IMR-90 (cell line): ENCODE data around the gene ANO7. TPM values are rescaled to one million over a fixed set of nuclear protein-coding genes. Genes with fewer than 3 reads are reported as not detected.
A peak's percentile ranks its signal among the peaks of the same experiment; 100 is the strongest.

Experiments used
- ATAC-seq: fragments of 200-7000 bp; cut with Tn5 transposase; 2 replicates; pipeline ENCODE4 v1.9.1; 2020; ENCODE audit warnings: low read depth, mild to moderate bottlenecking, moderate library complexity
- BruUV-seq: library from RNA; stranded (reverse); fragments of 400-500 nt; replicated peaks from 2 replicates; lab custom pipeline; 2021; lab: Mats Ljungman, UMichigan
- CTCF ChIA-PET: fragments of 300-600 bp; formaldehyde crosslinking; extraction: SDS; loops from one replicate; lab custom pipeline; 2021; ENCODE audit warnings: antibody characterized with exemption; lab: Yijun Ruan, JAX
- POLR2A ChIA-PET: fragments of 300-600 bp; sonication (Branson Sonifier 250); formaldehyde crosslinking; loops from one replicate; lab custom pipeline; 2022; ENCODE audit warnings: antibody characterized with exemption; ENCODE audit not compliant: unreplicated experiment; lab: Charles Lee
- DNase-seq: peaks from one replicate; pipeline ENCODE4 v3.0.0; 2013
- H2AFZ ChIP-seq: replicated peaks from 2 replicates; pipeline ENCODE3; 2013; ENCODE audit warnings: low read length, mild to moderate bottlenecking; ENCODE audit not compliant: poor library complexity
- H2AK5ac ChIP-seq: 2 replicates; pipeline ENCODE4 v1.6.1; 2013; ENCODE audit warnings: low read depth, low read length, inconsistent platforms
- H2AK9ac ChIP-seq: replicated peaks from 2 replicates; pipeline ENCODE3; 2013; ENCODE audit warnings: mild to moderate bottlenecking, low read depth, low read length, moderate library complexity; ENCODE audit not compliant: poor library complexity
- H2BK120ac ChIP-seq: 2 replicates; pipeline ENCODE4 v1.6.1; 2013; ENCODE audit warnings: low read depth, low read length, inconsistent platforms
- H2BK15ac ChIP-seq: 3 replicates; pipeline ENCODE4 v1.6.1; 2013; ENCODE audit warnings: low read depth, low read length, inconsistent platforms
- H2BK20ac ChIP-seq: 2 replicates; pipeline ENCODE4 v1.6.1; 2013; ENCODE audit warnings: low read depth, mild to moderate bottlenecking, inconsistent platforms, low read length, moderate library complexity
- H2BK5ac ChIP-seq: 2 replicates; pipeline ENCODE4 v1.6.1; 2013; ENCODE audit warnings: mild to moderate bottlenecking, low read depth, low read length, inconsistent platforms; ENCODE audit not compliant: poor library complexity, severe bottlenecking
- H3K14ac ChIP-seq: replicated peaks from 2 replicates; pipeline ENCODE4 v1.6.1; 2013; ENCODE audit warnings: low read depth, low read length, inconsistent platforms
- H3K18ac ChIP-seq: 2 replicates; pipeline ENCODE4 v1.6.1; 2013; ENCODE audit warnings: low read depth, low read length, control low read depth
- H3K23ac ChIP-seq: 2 replicates; pipeline ENCODE4 v1.6.1; 2013; ENCODE audit warnings: low read depth, low read length, inconsistent platforms
- H3K27ac ChIP-seq: 2 replicates; pipeline ENCODE4 v1.5.1; 2013; ENCODE audit warnings: mild to moderate bottlenecking, control low read depth, low read length; ENCODE audit not compliant: insufficient read depth
- H3K27me3 ChIP-seq: 2 replicates; pipeline ENCODE4 v1.6.1; 2013; ENCODE audit warnings: low read length; ENCODE audit not compliant: control insufficient read depth, insufficient read depth
- H3K36me3 ChIP-seq: 2 replicates; pipeline ENCODE4 v1.6.1; 2013; ENCODE audit warnings: low read length, mixed read lengths; ENCODE audit not compliant: control insufficient read depth, insufficient read depth
- H3K4ac ChIP-seq: 2 replicates; pipeline ENCODE4 v1.6.1; 2013; ENCODE audit warnings: low read depth, low read length, inconsistent platforms
- H3K4me1 ChIP-seq: 2 replicates; pipeline ENCODE4 v1.6.1; 2013; ENCODE audit warnings: low read length, mixed read lengths; ENCODE audit not compliant: control insufficient read depth, insufficient read depth
- H3K4me2 ChIP-seq: 2 replicates; pipeline ENCODE4 v1.6.1; 2013; ENCODE audit warnings: low read depth, mild to moderate bottlenecking, control low read depth, low read length, moderate library complexity
- H3K4me3 ChIP-seq: 2 replicates; pipeline ENCODE4 v1.5.1; 2013; ENCODE audit warnings: low read depth, mild to moderate bottlenecking, control low read depth, low read length, moderate library complexity; ENCODE audit not compliant: insufficient read depth
- H3K56ac ChIP-seq: 2 replicates; pipeline ENCODE4 v1.6.1; 2013; ENCODE audit warnings: low read length, inconsistent platforms; ENCODE audit not compliant: insufficient read depth; ENCODE audit errors: extremely low read depth
- H3K79me1 ChIP-seq, 2 experiments: 2 replicates each; pipeline ENCODE4 v1.6.1; 2013; ENCODE audit warnings: low read length in 2 of 2, inconsistent platforms in 1 of 2, low read depth in 1 of 2
- H3K9ac ChIP-seq: 2 replicates; pipeline ENCODE4 v1.6.1; 2013; ENCODE audit warnings: low read depth, low read length, control low read depth
- H3K9me1 ChIP-seq: 2 replicates; pipeline ENCODE4 v1.6.1; 2013; ENCODE audit warnings: low read length, inconsistent platforms; ENCODE audit not compliant: insufficient read depth
- H3K9me3 ChIP-seq: 2 replicates; pipeline ENCODE4 v1.6.1; 2013; ENCODE audit warnings: low read length; ENCODE audit not compliant: control insufficient read depth, insufficient read depth
- H4K20me1 ChIP-seq: 2 replicates; pipeline ENCODE4 v1.6.1; 2013; ENCODE audit warnings: low read length, inconsistent platforms; ENCODE audit not compliant: insufficient read depth
- H4K5ac ChIP-seq: 2 replicates; pipeline ENCODE4 v1.6.1; 2013; ENCODE audit warnings: mild to moderate bottlenecking, low read depth, low read length, control low read depth
- H4K8ac ChIP-seq, 2 experiments: 2 replicates each; pipeline ENCODE4 v1.6.1; 2013; ENCODE audit warnings: low read depth in 2 of 2, low read length in 2 of 2, control low read depth in 1 of 2, inconsistent platforms in 1 of 2
- H4K91ac ChIP-seq: 2 replicates; pipeline ENCODE4 v1.6.1; 2013; ENCODE audit warnings: low read depth, low read length, inconsistent platforms; ENCODE audit not compliant: insufficient read depth
- BHLHE40 ChIP-seq: fragments of 150-350 bp; IDR thresholded peaks from 2 replicates; pipeline ENCODE4 v1.6.1; 2016; ENCODE audit warnings: mild to moderate bottlenecking, low read depth, low read length
- CEBPB ChIP-seq: IDR thresholded peaks from 2 replicates; pipeline ENCODE4 v1.6.1; 2012; ENCODE audit warnings: low read depth, low read length, improper control_type of control experiment
- CTCF ChIP-seq: conservative IDR thresholded peaks from 2 replicates; pipeline ENCODE4 v1.5.1; 2012; ENCODE audit warnings: mild to moderate bottlenecking, low read depth, low read length, improper control_type of control experiment
- MXI1 ChIP-seq: IDR thresholded peaks from 2 replicates; pipeline ENCODE4 v1.6.1; 2012; ENCODE audit warnings: low read depth, mild to moderate bottlenecking, low read length, moderate library complexity, borderline replicate concordance
- WGBS, 2 experiments: methylation state at CpG; one replicate each; pipeline versions ENCODE4 v1.1.5 to v1.1.7; 2013; ENCODE audit warnings: missing lambda C conversion rate in 2 of 2; ENCODE audit not compliant: insufficient read length in 1 of 2; ENCODE audit errors: extremely low coverage in 2 of 2; 5-methylcytosine and 5-hydroxymethylcytosine counted together
- dilution Hi-C: fragments of 300-500 bp; cut with HindIII; formaldehyde crosslinking; loops from one replicate; pipeline ENCODE4 v1.14.3; 2018; ENCODE audit warnings: low sequenced_read_pairs; ENCODE audit not compliant: unreplicated experiment
- in situ Hi-C: fragments of 300-500 bp; cut with MboI; formaldehyde crosslinking; loops from 3 replicates; pipeline ENCODE4 v1.14.3; 2019; ENCODE audit warnings: low sequenced_read_pairs, inconsistent platforms, mixed read lengths
- intact Hi-C: fragments of 100-400 bp; cut with micrococcal nuclease; formaldehyde crosslinking; loops from 2 replicates; pipeline ENCODE4 v1.10.0; 2022
- polyA plus RNA-seq, 3 experiments: library from polyadenylated mRNA; depleted of rRNA; stranded (reverse); fragments of >200 nt; gene quantifications; 2 replicates each; pipeline ENCODE4 v1.2.3, GENCODE V29; 2012; ENCODE audit warnings: low replicate concordance in 1 of 3
- total RNA-seq: library from RNA; depleted of rRNA; stranded (reverse); fragments of >200 nt; gene quantifications from 2 replicates; pipeline ENCODE4 v1.2.3, GENCODE V29; 2012

ANO7 gene
- total and polyA plus RNA-seq, 2 of the 4 experiments (the other 2 are of a cell fraction) = 0.36 to 3.4 TPM

- ChIA-PET POLR2A (interaction anchor here (0.9 kb wide), 1 partner anchor 97 kb away, joined by 3 read pairs; no protein-coding TSS in a partner anchor), CTCF (interaction anchor here (0.5 to 0.7 kb wide), 2 partner anchors 47 to 532 kb away, joined by 3 read pairs; no protein-coding TSS in a partner anchor)
- Histone ChIP-seq H4K5ac (peak overlapping the region; percentile 86), H3K4me2 (peak overlapping the region; percentile 90), H3K23ac (peak overlapping the region; percentile 76; the same call in 1 of the 2 replicates), H3K4me3 (peak overlapping the region; percentile 100), H3K79me1 (peaks cover 0 to 12% of the 10 kb centered on the region in 2 experiments; a peak in 1 of 4 replicates), H3K56ac (no peak overlapping the region), H3K9me1 (peaks cover 2% of the 10 kb centered on the region; the same call in 1 of the 2 replicates), H4K8ac (peak overlapping the region; percentile 7 to 47; a peak in 2 of 4 replicates), H3K9ac (peak overlapping the region; percentile 50), H2BK5ac (peak overlapping the region; percentile 76), H3K9me3 (no peaks in the 10 kb centered on the region), H2AFZ (peak overlapping the region; percentile 96), H2AK9ac (no peak overlapping the region), H2BK120ac (no peak overlapping the region), H3K4me1 (peaks cover 4% of the 10 kb centered on the region; the same call in 1 of the 2 replicates), H4K20me1 (peaks cover 10% of the 10 kb centered on the region), H3K36me3 (peaks cover 1% of the 10 kb centered on the region; the same call in 1 of the 2 replicates), H3K27ac (peak overlapping the region; percentile 56; the same call in 1 of the 2 replicates), H3K14ac (peak overlapping the region; percentile 19; the same call in 1 of the 2 replicates), H2BK15ac (no peak overlapping the region), H4K91ac (no peak overlapping the region; the same call in 1 of the 2 replicates), H3K18ac (peak overlapping the region; percentile 64), H2AK5ac (peak overlapping the region; percentile 55; the same call in 1 of the 2 replicates), H3K27me3 (peaks cover 8% of the 10 kb centered on the region; the same call in 1 of the 2 replicates), H3K4ac (peak overlapping the region; percentile 50; the same call in 1 of the 2 replicates), H2BK20ac (no peak overlapping the region)
- dilution Hi-C loops (no loop called here), intact Hi-C loops (loop anchor here (5.0 kb wide), 2 partner anchors 306 to 366 kb away; no protein-coding TSS in a partner anchor), in situ Hi-C loops (no loop called here)
- ATAC-seq (peak; percentile 38), DNase-seq (peak; percentile 31)
- BruUV-seq = no TSS peak
- 0% methylated on average over 11 of the region's 83 CpGs; no CpG with 5 or more reads in 1 of the 2 experiments for WGBS, 2 experiments
- TF ChIP-seq BHLHE40 (peak; percentile 60), CTCF (peak; percentile 21; the same call in 1 of the 2 replicates), MXI1 (peak; percentile 11; the same call in 1 of the 2 replicates), CEBPB (no peak)
Measured at GRCh38 chr2:241218131-241219029, 29.9 kb downstream of the ANO7 start.
